Liver (tissue), 9 donors: ENCODE results near the gene ARPC5. TPM values are rescaled to one million over a fixed set of nuclear protein-coding genes. Genes with fewer than 3 reads are reported as not detected.
A peak's percentile ranks its signal among the peaks of the same experiment; 100 is the strongest.
"Not testable (repeated sequence)": the region's sequence is repeated elsewhere in the genome, so short reads cannot be mapped to it uniquely, and the experiment has no call there.

Source experiments
- DNase-seq: peaks from one replicate; pipeline ENCODE4 v3.0.0-alpha.2; 2017; ENCODE audit warnings: low spot score
- H3K27ac ChIP-seq, 2 donors: one replicate each; pipeline ENCODE4 v1.7.0; 2013; ENCODE audit warnings: inconsistent platforms in 2 of 2, low read length in 2 of 2, control low read depth in 1 of 2, low read depth in 1 of 2, mild to moderate bottlenecking in 1 of 2
- H3K27me3 ChIP-seq, 4 donors: one replicate each; pipeline versions ENCODE4 v1.6.1 to v1.7.0; 2013; ENCODE audit warnings: low read length in 3 of 4, inconsistent platforms in 1 of 4, mild to moderate bottlenecking in 1 of 4, moderate library complexity in 1 of 4; ENCODE audit not compliant: control insufficient read depth in 4 of 4, insufficient read depth in 4 of 4
- H3K36me3 ChIP-seq, 4 donors: one replicate each; pipeline versions ENCODE4 v1.6.1 to v1.7.0; 2013; ENCODE audit warnings: low read length in 3 of 4, mild to moderate bottlenecking in 3 of 4, low read depth in 1 of 4, moderate library complexity in 1 of 4; ENCODE audit not compliant: control insufficient read depth in 4 of 4, insufficient read depth in 3 of 4
- H3K4me1 ChIP-seq, 4 donors: one replicate each; pipeline versions ENCODE4 v1.6.1 to v1.7.0; 2013; ENCODE audit warnings: low read length in 3 of 4, mild to moderate bottlenecking in 3 of 4, moderate library complexity in 1 of 4; ENCODE audit not compliant: control insufficient read depth in 4 of 4, insufficient read depth in 4 of 4
- H3K4me3 ChIP-seq, 3 donors: one replicate each; pipeline versions ENCODE4 v1.6.1 to v1.7.0; 2013; ENCODE audit warnings: low read length in 3 of 3, control low read depth in 1 of 3, low read depth in 1 of 3, mild to moderate bottlenecking in 1 of 3
- H3K9ac ChIP-seq, 2 donors: one replicate each; pipeline ENCODE4 v1.7.0; 2013; ENCODE audit warnings: low read length in 2 of 2, mild to moderate bottlenecking in 2 of 2, moderate library complexity in 2 of 2, control low read depth in 1 of 2, low read depth in 1 of 2
- H3K9me3 ChIP-seq, 4 donors: one replicate each; pipeline versions ENCODE4 v1.6.1 to v1.7.0; 2013; ENCODE audit warnings: low read length in 3 of 4; ENCODE audit not compliant: control insufficient read depth in 4 of 4
- ATF3 ChIP-seq: IDR thresholded peaks from 2 replicates; pipeline ENCODE4 v1.6.1; 2016; ENCODE audit warnings: antibody characterized with exemption
- CTCF ChIP-seq: fragments of 150-350 bp; IDR thresholded peaks from 2 replicates; pipeline ENCODE4 v1.5.1; 2017; ENCODE audit warnings: improper control_type of control experiment, low read depth, low read length; ENCODE audit not compliant: missing input control
- EGR1 ChIP-seq, 2 donors: IDR thresholded peaks; 2 replicates each; pipeline ENCODE4 v1.6.1; 2016 to 2018; ENCODE audit warnings: antibody characterized with exemption in 2 of 2, low read depth in 2 of 2
- FOXA2 ChIP-seq: IDR thresholded peaks from 2 replicates; pipeline ENCODE4 v1.6.1; 2016; ENCODE audit warnings: antibody characterized with exemption
- HNF4A ChIP-seq, 2 donors: conservative IDR thresholded peaks; 2 replicates each; pipeline ENCODE4 v1.6.1; 2016; ENCODE audit warnings: antibody characterized with exemption in 2 of 2, mild to moderate bottlenecking in 2 of 2
- HNF4G ChIP-seq: IDR thresholded peaks from 2 replicates; pipeline ENCODE4 v1.6.1; 2016; ENCODE audit warnings: antibody characterized with exemption
- JUND ChIP-seq, 2 donors: IDR thresholded peaks; 2 replicates each; pipeline ENCODE4 v1.6.1; 2016; ENCODE audit warnings: antibody characterized with exemption in 2 of 2
- RAD21 ChIP-seq, 2 donors: IDR thresholded peaks; 2 replicates each; pipeline ENCODE4 v1.6.1; 2016; ENCODE audit warnings: antibody characterized with exemption in 2 of 2, mild to moderate bottlenecking in 2 of 2
- REST ChIP-seq: IDR thresholded peaks from 2 replicates; pipeline ENCODE4 v1.6.1; 2016; ENCODE audit warnings: antibody characterized with exemption, mild to moderate bottlenecking
- SP1 ChIP-seq: IDR thresholded peaks from 2 replicates; pipeline ENCODE4 v1.6.1; 2018; ENCODE audit warnings: antibody characterized with exemption, mild to moderate bottlenecking
- YY1 ChIP-seq: IDR thresholded peaks from 2 replicates; pipeline ENCODE4 v1.6.1; 2016; ENCODE audit warnings: antibody characterized with exemption, mild to moderate bottlenecking
- WGBS: extraction: QIAGEN DNeasy Blood & Tissue Kit; methylation state at CpG from one replicate; pipeline ENCODE4 v1.1.7; 2013; 5-methylcytosine and 5-hydroxymethylcytosine counted together
- polyA plus RNA-seq, 2 donors: library from polyadenylated mRNA; stranded (reverse) in 1 of 2; unstranded in 1 of 2; fragments of 200-250 nt in 1 of 2; fragments of >200 nt in 1 of 2; fragmentation: Nextera tagmentation in 1 of 2; extraction: Ambion mirVana in 1 of 2; gene quantifications; one replicate each; pipeline versions ENCODE4 v1.2.1 to v1.2.3, GENCODE V29; 2013 to 2015
- total RNA-seq, 2 donors: library from RNA; depleted of rRNA; stranded (reverse); fragments of >200 nt; gene quantifications; one replicate each; pipeline ENCODE4 v1.2.3, GENCODE V29; 2014
- donor health status: healthy.
- donor health status: healthy.
- donor health status: healthy.
- donor health status: healthy.
- donor health status: healthy.

Gene ARPC5
- total and polyA plus RNA-seq, 4 donors: 34.9 to 67.0 (median 54.3) TPM

- Histone ChIP-seq H3K4me1 (no peaks in the 10 kb centered on the region), H3K36me3 (no peaks in the 10 kb centered on the region), H3K9me3 (no peaks in the 10 kb centered on the region), H3K9ac (no peak overlapping the region), H3K27me3 (no peaks in the 10 kb centered on the region), H3K27ac (no peak overlapping the region), H3K4me3 (no peak overlapping the region)
- WGBS: 4% methylated on average over 3 of the region's 3 CpGs
- no peak for DNase-seq
- TF ChIP-seq EGR1 (IDR thresholded peaks at IDR 0.05; ENCODE audit: low read depth in 2 of 2) (no peak), RAD21 (IDR thresholded peaks at IDR 0.05) (peak; percentile 92 to 95), ATF3 (no peak), FOXA2 (no peak), JUND (IDR thresholded peaks at IDR 0.05) (no peak), REST (no peak), CTCF (peak; percentile 79), YY1 (no peak), SP1 (no peak), HNF4A (conservative IDR thresholded peaks at IDR 0.05) (no peak)
These were observed 49.6 kb upstream of the ARPC5 start for GRCh38 chr1:183685112-183685713.

GRCh38 chr1:183679363-183679762, 43.8 kb upstream of the ARPC5 start:
- H3K36me3 ChIP-seq, DNase-seq, H3K9ac ChIP-seq, H3K27me3 ChIP-seq, H3K27ac ChIP-seq, H3K9me3 ChIP-seq, H3K4me3 ChIP-seq, H3K4me1 ChIP-seq: not testable (repeated sequence)
- 99% methylated on average over 4 of the region's 4 CpGs for WGBS

- TF ChIP-seq HNF4G (no peak), YY1 (no peak), EGR1 (IDR thresholded peaks at IDR 0.05; ENCODE audit: low read depth in 2 of 2) (no peak), FOXA2 (no peak), RAD21 (IDR thresholded peaks at IDR 0.05) (no peak), HNF4A (conservative IDR thresholded peaks at IDR 0.05) (no peak)
- H3K4me1 ChIP-seq: no peaks in the 10 kb centered on the region
- H3K36me3 ChIP-seq: no peaks in the 10 kb centered on the region
- 90% methylated on average over 3 of the region's 3 CpGs for WGBS
- H3K27me3 ChIP-seq: no peaks in the 10 kb centered on the region
- no peak overlapping the region for H3K9ac ChIP-seq
- no peak overlapping the region for H3K27ac ChIP-seq
- no peak overlapping the region for H3K4me3 ChIP-seq
- no peaks in the 10 kb centered on the region for H3K9me3 ChIP-seq
- DNase-seq: no peak
These were observed 43.2 kb upstream of the ARPC5 start for GRCh38 chr1:183678819-183679218.
